ENCODE measurements around the gene U2AF2. TPM values are rescaled to one million over a fixed set of nuclear protein-coding genes. Genes with fewer than 3 reads are reported as not detected.

U2AF2 gene
- total and polyA plus RNA-seq, 3 experiments from 2014 or later, result 9.5 to 386 (median 374) TPM

Other genes with a start within 250 kb of the U2AF2 start
- gene UBE2S, start 247.2 kb upstream of the U2AF2 start, total RNA-seq, result 100 to 1,000 TPM; 263 to 291 TPM
- gene UBE2S, start 247.2 kb upstream of the U2AF2 start, polyA plus RNA-seq, result 42.5 TPM
- gene SHISA7, start 211.7 kb upstream of the U2AF2 start, total RNA-seq, result not detected
- gene SHISA7, start 211.7 kb upstream of the U2AF2 start, polyA plus RNA-seq, result not detected
- gene ISOC2, start 193.4 kb upstream of the U2AF2 start, total RNA-seq, result 10 to 100 TPM; 33.7 to 38.8 TPM
- gene ISOC2, start 193.4 kb upstream of the U2AF2 start, polyA plus RNA-seq, result 32.0 TPM
- gene C19orf85, start 190.3 kb upstream of the U2AF2 start, total RNA-seq, result not detected
- gene C19orf85, start 190.3 kb upstream of the U2AF2 start, polyA plus RNA-seq, result not detected
- 1 to 10 TPM; 8.3 to 8.7 TPM for gene ZNF628, start 178.4 kb upstream of the U2AF2 start, total RNA-seq
- 0.36 TPM for gene ZNF628, start 178.4 kb upstream of the U2AF2 start, polyA plus RNA-seq
- gene NAT14, start 169.8 kb upstream of the U2AF2 start, total RNA-seq, result 10 to 100 TPM; 27.5 to 28.4 TPM
- 7.0 TPM for gene NAT14, start 169.8 kb upstream of the U2AF2 start, polyA plus RNA-seq
- 1 to 10 TPM in 1 of 2 experiments, under 1 TPM in 1; 0.35 to 1.2 TPM for gene SSC5D, start 166.6 kb upstream of the U2AF2 start, total RNA-seq
- not detected for gene SSC5D, start 166.6 kb upstream of the U2AF2 start, polyA plus RNA-seq
- gene SBK2, start 117.9 kb upstream of the U2AF2 start, total RNA-seq, result not detected
- not detected for gene SBK2, start 117.9 kb upstream of the U2AF2 start, polyA plus RNA-seq
- not detected for gene SBK3, start 109.5 kb upstream of the U2AF2 start, total RNA-seq
- gene SBK3, start 109.5 kb upstream of the U2AF2 start, polyA plus RNA-seq, result not detected
- 1 to 10 TPM; 6.0 to 6.6 TPM for gene ZNF579, start 74.2 kb upstream of the U2AF2 start, total RNA-seq
- 0.35 TPM for gene ZNF579, start 74.2 kb upstream of the U2AF2 start, polyA plus RNA-seq
- 10 to 100 TPM; 23.9 to 25.8 TPM for gene FIZ1, start 55.5 kb upstream of the U2AF2 start, total RNA-seq
- 4.6 TPM for gene FIZ1, start 55.5 kb upstream of the U2AF2 start, polyA plus RNA-seq
- 10 to 100 TPM; 13.9 to 15.8 TPM for gene ZNF524, start 54.7 kb upstream of the U2AF2 start, total RNA-seq
- 35.9 TPM for gene ZNF524, start 54.7 kb upstream of the U2AF2 start, polyA plus RNA-seq
- gene ZNF865, start 49.4 kb upstream of the U2AF2 start, total RNA-seq, result 10 to 100 TPM; 12.7 to 15.3 TPM
- gene ZNF865, start 49.4 kb upstream of the U2AF2 start, polyA plus RNA-seq, result 0.21 TPM
- gene ZNF784, start 30.5 kb upstream of the U2AF2 start, total RNA-seq, result 1 to 10 TPM; 2.6 to 2.9 TPM
- 1.0 TPM for gene ZNF784, start 30.5 kb upstream of the U2AF2 start, polyA plus RNA-seq
- gene ZNF580, start 14.0 kb upstream of the U2AF2 start, total RNA-seq, result 10 to 100 TPM; 39.6 to 41.3 TPM
- gene ZNF580, start 14.0 kb upstream of the U2AF2 start, polyA plus RNA-seq, result 15.2 TPM
- gene ZNF581, start 11.4 kb upstream of the U2AF2 start, total RNA-seq, result 10 to 100 TPM; 32.8 to 34.4 TPM
- gene ZNF581, start 11.4 kb upstream of the U2AF2 start, polyA plus RNA-seq, result 23.4 TPM
- 1 to 10 TPM; 2.0 to 2.2 TPM for gene CCDC106, start 6.8 kb upstream of the U2AF2 start, total RNA-seq
- 0.54 TPM for gene CCDC106, start 6.8 kb upstream of the U2AF2 start, polyA plus RNA-seq
- gene EPN1, start 20.2 kb downstream of the U2AF2 start, total RNA-seq, result 10 to 100 TPM; 39.0 to 40.2 TPM
- gene EPN1, start 20.2 kb downstream of the U2AF2 start, polyA plus RNA-seq, result 20.2 TPM
- not detected for gene NLRP9, start 83.4 kb downstream of the U2AF2 start, total RNA-seq
- not detected for gene NLRP9, start 83.4 kb downstream of the U2AF2 start, polyA plus RNA-seq
- gene RFPL4A, start 104.1 kb downstream of the U2AF2 start, total RNA-seq, result not detected
- not detected for gene RFPL4A, start 104.1 kb downstream of the U2AF2 start, polyA plus RNA-seq
- gene RFPL4AL1, start 114.1 kb downstream of the U2AF2 start, total RNA-seq, result not detected
- not detected for gene RFPL4AL1, start 114.1 kb downstream of the U2AF2 start, polyA plus RNA-seq
- under 1 TPM; 0.07 to 0.11 TPM for gene NLRP11, start 177.0 kb downstream of the U2AF2 start, total RNA-seq
- gene NLRP11, start 177.0 kb downstream of the U2AF2 start, polyA plus RNA-seq, result not detected
- not detected for gene NLRP4, start 181.5 kb downstream of the U2AF2 start, total RNA-seq
- gene NLRP4, start 181.5 kb downstream of the U2AF2 start, polyA plus RNA-seq, result not detected

Data from CD8-positive, alpha-beta memory T cell (primary cell).